ENCODE results near the gene RNPS1. TPM values are rescaled to one million over a fixed set of nuclear protein-coding genes. Genes with fewer than 3 reads are reported as not detected.

RNPS1 gene
- total RNA-seq, 1 donor, result 81.1 TPM

- no peak overlapping the region for H3K4me3 ChIP-seq (ENCODE audit: insufficient read depth, low read length)
- DNase-seq (ENCODE audit: insufficient read length, low spot score, missing footprints), result peak; percentile 25
These were observed 31.9 kb upstream of the RNPS1 start for GRCh38 chr16:2299915-2300192.

GRCh38 chr16:2299121-2299914 lies 31.4 kb upstream of the RNPS1 start:
- no peaks in the 10 kb centered on the region for H3K79me2 ChIP-seq (ENCODE audit: insufficient read depth, low read length)
- TF ChIP-seq CTCF (IDR thresholded peaks at IDR 0.05; ENCODE audit: extremely low read depth, low read depth, low read length), result no peak
- H3K27ac ChIP-seq (ENCODE audit: low read depth, low read length), result no peak overlapping the region
- no peak overlapping the region for H2AFZ ChIP-seq (ENCODE audit: low read length)
- H3K36me3 ChIP-seq (ENCODE audit: insufficient read depth, low read length), result no peaks in the 10 kb centered on the region
- no peak overlapping the region for H3K4me3 ChIP-seq (ENCODE audit: insufficient read depth, low read length)
- H3K4me1 ChIP-seq (ENCODE audit: insufficient read depth, low read length), result no peaks in the 10 kb centered on the region
- H3K4me2 ChIP-seq (ENCODE audit: insufficient read depth, low read length), result no peak overlapping the region
- no peaks in the 10 kb centered on the region for H3K27me3 ChIP-seq (ENCODE audit: insufficient read depth, low read length)
- H3K9me3 ChIP-seq (ENCODE audit: low read depth, low read length), result no peaks in the 10 kb centered on the region
- no peaks in the 10 kb centered on the region for H4K20me1 ChIP-seq (ENCODE audit: insufficient read depth, low read length)
- DNase-seq (ENCODE audit: insufficient read length, low spot score, missing footprints), result peak; percentile 64

More at GRCh38 chr16:2299915-2300192, 31.9 kb upstream of the RNPS1 start:
- Histone ChIP-seq H3K9me3 (ENCODE audit: low read depth, low read length) (no peaks in the 10 kb centered on the region), H3K79me2 (ENCODE audit: insufficient read depth, low read length) (no peaks in the 10 kb centered on the region), H4K20me1 (ENCODE audit: insufficient read depth, low read length) (no peaks in the 10 kb centered on the region), H3K4me1 (ENCODE audit: insufficient read depth, low read length) (no peaks in the 10 kb centered on the region), H2AFZ (ENCODE audit: low read length) (no peak overlapping the region), H3K27ac (ENCODE audit: low read depth, low read length) (no peak overlapping the region), H3K36me3 (ENCODE audit: insufficient read depth, low read length) (no peaks in the 10 kb centered on the region), H3K4me2 (ENCODE audit: insufficient read depth, low read length) (no peak overlapping the region), H3K27me3 (ENCODE audit: insufficient read depth, low read length) (no peaks in the 10 kb centered on the region)
- no peak for TF ChIP-seq CTCF (IDR thresholded peaks at IDR 0.05; ENCODE audit: extremely low read depth, low read depth, low read length)

GRCh38 chr16:2298621-2299020 lies 30.7 kb upstream of the RNPS1 start:
- Histone ChIP-seq H2AFZ (ENCODE audit: low read length) (no peak overlapping the region), H3K27ac (ENCODE audit: low read depth, low read length) (no peak overlapping the region), H3K9me3 (ENCODE audit: low read depth, low read length) (no peaks in the 10 kb centered on the region), H3K36me3 (ENCODE audit: insufficient read depth, low read length) (no peaks in the 10 kb centered on the region), H4K20me1 (ENCODE audit: insufficient read depth, low read length) (no peaks in the 10 kb centered on the region), H3K27me3 (ENCODE audit: insufficient read depth, low read length) (no peaks in the 10 kb centered on the region), H3K4me2 (ENCODE audit: insufficient read depth, low read length) (no peak overlapping the region), H3K4me3 (ENCODE audit: insufficient read depth, low read length) (no peak overlapping the region), H3K4me1 (ENCODE audit: insufficient read depth, low read length) (no peaks in the 10 kb centered on the region), H3K79me2 (ENCODE audit: insufficient read depth, low read length) (no peaks in the 10 kb centered on the region)
- TF ChIP-seq CTCF (IDR thresholded peaks at IDR 0.05; ENCODE audit: extremely low read depth, low read depth, low read length), result no peak
- peak; percentile 46 for DNase-seq (ENCODE audit: insufficient read length, low spot score, missing footprints)

- DNase-seq (ENCODE audit: insufficient read length, low spot score, missing footprints), result peak; percentile 3
- no peak for TF ChIP-seq CTCF (IDR thresholded peaks at IDR 0.05; ENCODE audit: extremely low read depth, low read depth, low read length)
- H3K4me3 ChIP-seq (ENCODE audit: insufficient read depth, low read length), result no peak overlapping the region
- H4K20me1 ChIP-seq (ENCODE audit: insufficient read depth, low read length), result no peaks in the 10 kb centered on the region
- H3K4me1 ChIP-seq (ENCODE audit: insufficient read depth, low read length), result no peaks in the 10 kb centered on the region
- no peak overlapping the region for H2AFZ ChIP-seq (ENCODE audit: low read length)
- no peaks in the 10 kb centered on the region for H3K79me2 ChIP-seq (ENCODE audit: insufficient read depth, low read length)
- no peaks in the 10 kb centered on the region for H3K9me3 ChIP-seq (ENCODE audit: low read depth, low read length)
- no peak overlapping the region for H3K4me2 ChIP-seq (ENCODE audit: insufficient read depth, low read length)
- H3K27me3 ChIP-seq (ENCODE audit: insufficient read depth, low read length), result no peaks in the 10 kb centered on the region
- H3K27ac ChIP-seq (ENCODE audit: low read depth, low read length), result no peak overlapping the region
- H3K36me3 ChIP-seq (ENCODE audit: insufficient read depth, low read length), result no peaks in the 10 kb centered on the region
These were observed 29.6 kb upstream of the RNPS1 start for GRCh38 chr16:2297506-2297860.

Data from osteoblast (primary cell).